GM12865 (cell line): Measurements from ENCODE around the gene PTPRA.
A peak's percentile ranks its signal among the peaks of the same experiment; 100 is the strongest.

Source experiments
- DNase-seq: peaks from one replicate; pipeline ENCODE4 v3.0.0; 2010; ENCODE audit warnings: low read depth
- H3K4me3 ChIP-seq: 2 replicates; pipeline ENCODE4 v1.5.1; 2011; ENCODE audit warnings: mild to moderate bottlenecking, low read depth, low read length, control low read depth
- TF ChIP-seq, protein P1 (sequence below): IDR thresholded peaks from 2 replicates; pipeline ENCODE4 v1.5.1; 2011; ENCODE audit warnings: low read length, control low read depth, low read depth, inconsistent platforms; ENCODE audit not compliant: insufficient read depth; ENCODE audit errors: missing control alignments

PTPRA gene

DNA sequence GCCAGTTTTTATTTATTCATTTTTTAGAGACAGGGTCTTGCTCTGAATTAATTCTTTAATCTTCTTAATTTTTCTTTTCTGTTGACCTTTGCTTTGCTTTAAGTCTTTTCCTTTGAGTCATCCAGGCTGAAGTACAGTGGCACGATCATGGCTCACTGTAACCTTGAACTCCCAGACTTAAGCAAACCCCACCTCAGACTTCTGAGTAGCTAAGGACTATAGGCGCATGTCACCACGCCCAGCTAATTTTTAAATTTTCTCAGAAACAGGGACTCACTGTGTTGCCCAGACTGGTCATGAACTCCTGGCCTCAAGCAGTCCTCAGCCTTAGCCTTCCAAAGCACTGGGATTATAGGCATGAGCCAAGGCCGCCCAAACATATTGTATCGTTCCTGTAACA is 98.8 kb downstream of the PTPRA start:
- H3K4me3 ChIP-seq, result no peak overlapping the region
- no peak for DNase-seq
- TF ChIP-seq, protein P1, sequence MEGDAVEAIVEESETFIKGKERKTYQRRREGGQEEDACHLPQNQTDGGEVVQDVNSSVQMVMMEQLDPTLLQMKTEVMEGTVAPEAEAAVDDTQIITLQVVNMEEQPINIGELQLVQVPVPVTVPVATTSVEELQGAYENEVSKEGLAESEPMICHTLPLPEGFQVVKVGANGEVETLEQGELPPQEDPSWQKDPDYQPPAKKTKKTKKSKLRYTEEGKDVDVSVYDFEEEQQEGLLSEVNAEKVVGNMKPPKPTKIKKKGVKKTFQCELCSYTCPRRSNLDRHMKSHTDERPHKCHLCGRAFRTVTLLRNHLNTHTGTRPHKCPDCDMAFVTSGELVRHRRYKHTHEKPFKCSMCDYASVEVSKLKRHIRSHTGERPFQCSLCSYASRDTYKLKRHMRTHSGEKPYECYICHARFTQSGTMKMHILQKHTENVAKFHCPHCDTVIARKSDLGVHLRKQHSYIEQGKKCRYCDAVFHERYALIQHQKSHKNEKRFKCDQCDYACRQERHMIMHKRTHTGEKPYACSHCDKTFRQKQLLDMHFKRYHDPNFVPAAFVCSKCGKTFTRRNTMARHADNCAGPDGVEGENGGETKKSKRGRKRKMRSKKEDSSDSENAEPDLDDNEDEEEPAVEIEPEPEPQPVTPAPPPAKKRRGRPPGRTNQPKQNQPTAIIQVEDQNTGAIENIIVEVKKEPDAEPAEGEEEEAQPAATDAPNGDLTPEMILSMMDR, result no peak

GRCh38 chr20:2973574-2973973 is 100.3 kb downstream of the PTPRA start:
- TF ChIP-seq, protein P1, result no peak
- DNase-seq, result no peak

DNA sequence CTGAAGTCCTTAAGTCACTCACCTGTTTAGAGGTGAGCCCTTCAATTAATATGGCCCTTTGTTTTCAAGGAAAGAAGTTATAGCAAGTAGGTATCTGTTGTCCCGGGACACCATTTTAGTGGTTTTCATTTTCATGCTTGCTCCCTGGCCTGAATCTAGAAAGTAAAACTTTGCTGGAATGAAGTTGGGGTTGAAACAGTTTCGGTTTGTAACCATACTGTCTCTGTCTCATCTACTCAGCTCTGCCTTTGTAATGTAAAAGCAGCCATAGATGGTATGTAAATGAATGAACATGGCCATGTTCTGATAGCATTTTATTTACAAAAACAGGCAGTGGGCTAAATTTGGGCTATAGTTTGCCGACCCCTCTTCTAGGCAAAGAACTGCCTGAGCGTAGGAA is 105.2 kb downstream of the PTPRA start:
- TF ChIP-seq, protein P1, result no peak
- DNase-seq, result peak; percentile 13
- no peak overlapping the region for H3K4me3 ChIP-seq

More at GRCh38 chr20:2973574-2973973, 100.3 kb downstream of the PTPRA start:
- no peak overlapping the region for H3K4me3 ChIP-seq

- TF ChIP-seq, protein P1, result no peak
- DNase-seq, result no peak
- H3K4me3 ChIP-seq, result no peak overlapping the region
Measured at GRCh38 chr20:2981646-2982045, 108.4 kb downstream of the PTPRA start.

- no peak for DNase-seq
- peak overlapping the region; percentile 4; the same call in 1 of the 2 replicates for H3K4me3 ChIP-seq
- TF ChIP-seq, protein P1, result no peak
Measured at GRCh38 chr20:2983508-2983907, 110.2 kb downstream of the PTPRA start.

DNA sequence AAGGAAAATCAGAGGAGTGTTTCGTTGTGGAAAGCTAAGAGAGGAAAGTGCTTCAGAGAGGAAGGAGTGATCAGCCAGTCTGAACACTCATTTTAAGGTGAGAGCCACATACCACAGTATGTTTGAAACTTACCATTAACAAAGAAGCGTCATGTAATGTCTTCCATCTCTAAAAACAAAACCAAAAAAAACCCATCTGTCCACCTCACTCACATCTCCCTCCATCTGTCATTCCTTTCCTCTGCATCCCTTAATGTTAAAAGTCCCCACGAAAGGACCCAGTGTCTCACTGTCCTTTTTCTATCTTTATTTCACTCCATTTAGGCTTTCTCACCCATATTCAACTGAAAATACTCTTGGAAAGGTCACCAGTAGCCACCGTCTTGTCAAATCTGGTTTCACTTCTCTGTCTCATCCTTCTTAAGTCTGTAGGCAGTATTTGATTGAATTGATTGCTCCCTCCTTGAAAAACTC is 110.8 kb downstream of the PTPRA start:
- TF ChIP-seq, protein P1, result no peak
- peak; percentile 47 for DNase-seq
- H3K4me3 ChIP-seq, result peak overlapping the region; percentile 4; the same call in 1 of the 2 replicates
